Activated B cell treated with CpG ODN at 0.5 μM for 24 hours (primary cell): Measurements from ENCODE around the gene ANO1. TPM values are rescaled to one million over a fixed set of nuclear protein-coding genes. Genes with fewer than 3 reads are reported as not detected.

Experiments
- ATAC-seq: fragments of 200-7000 bp; cut with Tn5 transposase; one replicate; pipeline ENCODE4 v1.10.0; 2021; ENCODE audit warnings: low read depth, mild to moderate bottlenecking, moderate library complexity
- CTCF ChIA-PET: fragments of 350-600 bp; sonication (Branson Sonifier 250); formaldehyde crosslinking; loops from one replicate; lab custom pipeline; 2021; ENCODE audit warnings: antibody characterized with exemption; lab: Charles Lee
- POLR2A ChIA-PET: fragments of 350-600 bp; sonication (Branson Sonifier 250); formaldehyde crosslinking; loops from one replicate; lab custom pipeline; 2021; ENCODE audit warnings: antibody characterized with exemption; lab: Charles Lee
- DNase-seq: peaks from one replicate; pipeline ENCODE4 v3.0.0; 2022
- H3K27ac Mint-ChIP-seq: one replicate; pipeline ENCODE4 v1.8.0; 2020; ENCODE audit warnings: mixed read lengths
- H3K27me3 Mint-ChIP-seq: one replicate; pipeline ENCODE4 v1.8.0; 2021; ENCODE audit warnings: mixed read lengths
- H3K36me3 Mint-ChIP-seq: one replicate; pipeline ENCODE4 v1.8.0; 2021; ENCODE audit warnings: low read depth, mixed read lengths
- H3K4me1 Mint-ChIP-seq: one replicate; pipeline ENCODE4 v1.8.0; 2021; ENCODE audit warnings: mixed read lengths
- H3K4me3 Mint-ChIP-seq: one replicate; pipeline ENCODE4 v1.8.0; 2020; ENCODE audit warnings: mild to moderate bottlenecking, mixed read lengths
- H3K9me3 Mint-ChIP-seq: one replicate; pipeline ENCODE4 v1.8.0; 2020; ENCODE audit warnings: mixed read lengths
- intact Hi-C: fragments of 100-400 bp; cut with micrococcal nuclease; formaldehyde crosslinking; loops from one replicate; pipeline ENCODE4 v1.15.1; 2024
- total RNA-seq: library from RNA; stranded (reverse); gene quantifications from 2 replicates; pipeline ENCODE4 v1.2.3, GENCODE V29; 2022
- TF ChIP-seq, protein P1 (sequence below): fragments of 200-600 bp; IDR thresholded peaks from one replicate; pipeline ENCODE4 v1.8.0; 2022; ENCODE audit warnings: antibody characterized with exemption, mild to moderate bottlenecking

ANO1 gene
- total RNA-seq, 1 donor from 2014 or later, result not detected

DNA sequence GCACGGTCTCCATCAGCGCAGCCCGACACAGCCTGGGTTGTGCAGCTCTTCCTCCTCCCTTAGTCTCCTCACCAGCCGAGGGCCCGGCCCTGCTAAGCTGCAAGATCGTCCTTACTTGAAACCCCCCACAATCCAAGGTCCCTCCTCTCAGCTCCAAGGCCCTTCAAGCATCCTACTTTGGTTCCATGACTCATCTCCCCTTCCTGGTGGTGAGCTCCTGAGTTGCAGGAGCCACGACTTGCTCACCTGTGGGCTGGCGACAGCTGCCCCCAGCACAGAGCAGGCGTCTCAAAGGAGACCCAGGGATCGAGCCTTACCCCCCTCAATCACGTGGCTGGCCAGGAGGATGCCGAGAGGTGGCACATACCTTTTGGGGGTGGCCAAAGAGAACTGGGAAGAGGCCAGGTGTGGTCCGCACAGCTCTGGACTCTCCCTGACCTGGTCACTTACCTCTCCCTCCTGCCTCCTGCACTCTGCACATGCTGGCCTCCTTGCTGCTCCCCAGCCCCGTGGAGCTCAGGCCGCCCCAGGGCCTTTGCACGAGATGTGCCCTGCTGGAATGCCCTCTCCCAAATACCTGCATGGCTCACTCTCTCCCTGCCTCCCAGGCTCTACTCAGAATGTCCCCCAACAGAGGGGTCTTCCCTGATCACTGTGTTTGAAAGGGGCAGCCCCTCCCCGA, 89.7 kb downstream of the ANO1 start:
- ChIA-PET CTCF (no interaction called here), POLR2A (no interaction called here)
- H3K27ac Mint-ChIP-seq, result no peak overlapping the region
- H3K36me3 Mint-ChIP-seq, result no peaks in the 10 kb centered on the region
- no peak overlapping the region for H3K4me3 Mint-ChIP-seq
- DNase-seq (no peak), ATAC-seq (no peak)
- intact Hi-C loops, result no loop called here
- no peaks in the 10 kb centered on the region for H3K9me3 Mint-ChIP-seq
- peaks cover 10% of the 10 kb centered on the region for H3K27me3 Mint-ChIP-seq
- TF ChIP-seq, protein P1, sequence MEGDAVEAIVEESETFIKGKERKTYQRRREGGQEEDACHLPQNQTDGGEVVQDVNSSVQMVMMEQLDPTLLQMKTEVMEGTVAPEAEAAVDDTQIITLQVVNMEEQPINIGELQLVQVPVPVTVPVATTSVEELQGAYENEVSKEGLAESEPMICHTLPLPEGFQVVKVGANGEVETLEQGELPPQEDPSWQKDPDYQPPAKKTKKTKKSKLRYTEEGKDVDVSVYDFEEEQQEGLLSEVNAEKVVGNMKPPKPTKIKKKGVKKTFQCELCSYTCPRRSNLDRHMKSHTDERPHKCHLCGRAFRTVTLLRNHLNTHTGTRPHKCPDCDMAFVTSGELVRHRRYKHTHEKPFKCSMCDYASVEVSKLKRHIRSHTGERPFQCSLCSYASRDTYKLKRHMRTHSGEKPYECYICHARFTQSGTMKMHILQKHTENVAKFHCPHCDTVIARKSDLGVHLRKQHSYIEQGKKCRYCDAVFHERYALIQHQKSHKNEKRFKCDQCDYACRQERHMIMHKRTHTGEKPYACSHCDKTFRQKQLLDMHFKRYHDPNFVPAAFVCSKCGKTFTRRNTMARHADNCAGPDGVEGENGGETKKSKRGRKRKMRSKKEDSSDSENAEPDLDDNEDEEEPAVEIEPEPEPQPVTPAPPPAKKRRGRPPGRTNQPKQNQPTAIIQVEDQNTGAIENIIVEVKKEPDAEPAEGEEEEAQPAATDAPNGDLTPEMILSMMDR, result no peak
- H3K4me1 Mint-ChIP-seq, result no peaks in the 10 kb centered on the region

DNA sequence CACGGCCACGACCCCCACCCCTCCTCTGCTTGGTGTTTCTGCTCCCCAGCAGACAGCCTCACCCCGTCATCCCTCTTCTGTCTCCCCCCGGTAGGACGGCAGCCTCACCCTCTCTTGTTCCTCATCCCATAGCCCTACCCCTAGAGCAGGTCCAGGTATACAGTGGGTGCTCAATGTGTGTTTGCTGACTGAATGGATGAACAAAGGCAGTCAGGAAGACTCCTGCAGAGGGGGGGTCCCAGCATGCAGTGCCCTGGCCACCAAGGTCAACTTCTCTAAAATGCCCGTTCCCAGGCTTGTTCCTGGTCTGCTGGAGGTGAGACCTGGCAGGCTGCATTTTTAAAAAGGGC, 90.3 kb downstream of the ANO1 start:
- POLR2A ChIA-PET, result no interaction called here

DNA sequence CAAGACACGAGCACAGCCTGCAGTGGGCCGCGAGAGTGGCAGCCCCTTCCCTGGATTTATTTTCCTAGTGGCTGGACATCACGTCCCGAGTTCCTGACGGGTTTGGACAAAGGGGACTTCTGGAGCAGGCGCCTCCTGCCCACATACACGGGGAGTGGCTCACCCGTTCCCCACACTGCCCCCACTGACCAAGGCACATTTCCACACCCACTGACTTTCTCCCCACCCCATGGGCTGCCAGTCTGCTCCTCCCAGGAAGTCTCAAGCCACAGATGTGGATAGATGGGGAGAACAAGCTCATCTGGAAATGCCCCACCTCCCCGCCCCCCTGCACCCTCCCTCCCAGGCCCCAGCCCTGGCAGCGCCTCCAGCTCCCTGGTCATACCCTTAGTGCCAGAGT, 91.0 kb downstream of the ANO1 start:
- ATAC-seq (no peak), DNase-seq (no peak)
- H3K36me3 Mint-ChIP-seq, result no peaks in the 10 kb centered on the region
- ChIA-PET CTCF (no interaction called here), POLR2A (no interaction called here)
- H3K27ac Mint-ChIP-seq, result no peak overlapping the region
- H3K9me3 Mint-ChIP-seq, result no peaks in the 10 kb centered on the region
- no peaks in the 10 kb centered on the region for H3K4me1 Mint-ChIP-seq
- TF ChIP-seq, protein P1, result no peak
- no peak overlapping the region for H3K4me3 Mint-ChIP-seq
- H3K27me3 Mint-ChIP-seq, result peaks cover 10% of the 10 kb centered on the region
- intact Hi-C loops, result no loop called here

More for the DNA sequence above, 90.3 kb downstream of the ANO1 start:
- H3K36me3 Mint-ChIP-seq, result no peaks in the 10 kb centered on the region
- ATAC-seq (no peak), DNase-seq (no peak)
- no peak overlapping the region for H3K4me3 Mint-ChIP-seq
- intact Hi-C loops, result no loop called here
- H3K4me1 Mint-ChIP-seq, result no peaks in the 10 kb centered on the region
- H3K27ac Mint-ChIP-seq, result no peak overlapping the region
- CTCF ChIA-PET, result no interaction called here
- TF ChIP-seq, protein P1, result no peak
- H3K27me3 Mint-ChIP-seq, result peaks cover 10% of the 10 kb centered on the region
- no peaks in the 10 kb centered on the region for H3K9me3 Mint-ChIP-seq

DNA sequence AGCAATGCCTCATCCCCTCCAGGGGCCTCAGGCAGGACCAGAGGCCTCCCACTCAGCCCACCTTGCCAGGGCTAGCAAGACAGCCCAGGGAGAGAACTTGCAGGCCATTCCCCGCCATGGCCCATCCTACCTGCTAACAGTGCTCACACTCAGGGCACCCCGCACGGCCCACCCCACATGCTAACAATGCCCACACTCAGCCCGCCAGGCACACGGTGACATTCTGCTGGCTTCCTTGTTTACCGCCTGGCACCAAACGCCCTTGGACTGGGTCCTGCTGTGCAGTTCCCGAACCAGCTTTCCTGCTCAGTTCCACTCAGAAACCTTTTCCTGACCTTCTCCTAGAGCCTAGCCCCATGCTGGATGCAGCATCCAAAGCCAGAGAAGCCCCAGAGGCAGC, 91.5 kb downstream of the ANO1 start:
- intact Hi-C loops, result no loop called here
- no peak for DNase-seq
- ATAC-seq, result no peak
- Mint-ChIP-seq H3K36me3 (no peaks in the 10 kb centered on the region), H3K9me3 (no peaks in the 10 kb centered on the region), H3K4me3 (no peak overlapping the region), H3K27me3 (peaks cover 10% of the 10 kb centered on the region), H3K4me1 (no peaks in the 10 kb centered on the region), H3K27ac (no peak overlapping the region)
- ChIA-PET CTCF (no interaction called here), POLR2A (no interaction called here)
- TF ChIP-seq, protein P1, result no peak

DNA sequence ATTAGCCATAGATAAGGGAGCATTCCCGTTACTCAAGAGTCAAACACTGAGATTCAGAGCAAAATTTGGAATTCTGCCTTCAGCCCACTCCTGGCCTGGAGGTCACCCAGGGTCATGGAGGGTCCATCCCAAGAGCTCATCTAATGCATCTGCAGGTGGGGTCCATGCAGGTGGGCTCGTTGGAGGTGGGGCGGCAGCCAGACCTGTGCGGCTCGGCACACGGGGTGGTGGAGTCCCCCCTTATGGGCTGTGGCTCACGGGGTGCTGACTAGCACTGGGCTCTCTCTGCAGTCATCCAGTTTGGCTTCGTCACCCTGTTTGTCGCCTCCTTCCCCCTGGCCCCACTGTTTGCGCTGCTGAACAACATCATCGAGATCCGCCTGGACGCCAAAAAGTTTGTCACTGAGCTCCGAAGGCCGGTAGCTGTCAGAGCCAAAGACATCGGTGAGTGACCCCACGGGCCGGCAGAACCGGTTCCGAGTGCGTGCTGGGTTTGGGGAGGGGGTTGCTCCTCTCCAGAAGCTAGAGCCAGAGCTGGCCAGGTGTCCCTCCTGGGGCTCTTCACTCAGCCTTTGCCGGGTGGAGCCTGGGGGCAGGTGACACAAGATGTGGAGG, 92.6 kb downstream of the ANO1 start:
- H3K27me3 Mint-ChIP-seq, result peaks cover 8% of the 10 kb centered on the region
- no peak overlapping the region for H3K4me3 Mint-ChIP-seq
- H3K4me1 Mint-ChIP-seq, result no peaks in the 10 kb centered on the region
- no peaks in the 10 kb centered on the region for H3K36me3 Mint-ChIP-seq
- ChIA-PET POLR2A (no interaction called here), CTCF (no interaction called here)
- H3K9me3 Mint-ChIP-seq, result no peaks in the 10 kb centered on the region
- H3K27ac Mint-ChIP-seq, result no peak overlapping the region
- intact Hi-C loops, result no loop called here
- TF ChIP-seq, protein P1, result no peak
- DNase-seq (no peak), ATAC-seq (no peak)
